Endothelial cell of umbilical vein (primary cell): Measurements from ENCODE around the gene CCDC85A. TPM values are rescaled to one million over a fixed set of nuclear protein-coding genes. Genes with fewer than 3 reads are reported as not detected.

ENCODE experiments used
- BruUV-seq: library from RNA; stranded (reverse); fragments of 400-500 nt; replicated peaks from 2 replicates; lab custom pipeline; 2021; lab: Mats Ljungman, UMichigan
- CTCF ChIA-PET: fragments of 300-600, 350-600 bp; sonication (Branson Sonifier 250); formaldehyde crosslinking; loops from one replicate; lab custom pipeline; 2021; ENCODE audit warnings: antibody characterized with exemption, inconsistent platforms; lab: Charles Lee
- POLR2A ChIA-PET: fragments of 300-600, 350-600 bp; sonication (Branson Sonifier 250); formaldehyde crosslinking; loops from one replicate; lab custom pipeline; 2021; ENCODE audit warnings: antibody characterized with exemption, inconsistent platforms; lab: Charles Lee
- DNase-seq: peaks from one replicate; pipeline ENCODE4 v3.0.0-alpha.2; 2011; ENCODE audit warnings: low read depth, low spot score
- FAIRE-seq: peaks from 2 replicates; lab custom pipeline; 2011; peaks lifted over from hg19 to GRCh38; lab: Jason Lieb, UNC
- H2AFZ ChIP-seq: 2 replicates; pipeline ENCODE4 v1.6.0; 2012; ENCODE audit warnings: low read depth, low read length, control low read depth, inconsistent platforms
- H3K27ac ChIP-seq: 2 replicates; pipeline ENCODE4 v1.5.1; 2011; ENCODE audit warnings: low read depth, mild to moderate bottlenecking, control low read depth, low read length, moderate library complexity; ENCODE audit not compliant: insufficient read depth
- H3K27me3 ChIP-seq, 2 experiments: 2 replicates each; pipeline versions ENCODE4 v1.6.0 to v1.6.1; 2011; ENCODE audit warnings: low read length in 2 of 2, mixed read lengths in 1 of 2; ENCODE audit not compliant: control insufficient read depth in 2 of 2, insufficient read depth in 2 of 2
- H3K36me3 ChIP-seq, 2 experiments: 2 replicates in 1 of 2; 3 replicates in 1 of 2; pipeline ENCODE4 v1.5.1; 2011; ENCODE audit warnings: low read length in 2 of 2, mild to moderate bottlenecking in 1 of 2, moderate library complexity in 1 of 2; ENCODE audit not compliant: control insufficient read depth in 2 of 2, insufficient read depth in 2 of 2; ENCODE audit errors: extremely low read depth in 1 of 2
- H3K4me1 ChIP-seq: 3 replicates; pipeline ENCODE4 v1.5.1; 2011; ENCODE audit warnings: mild to moderate bottlenecking, low read length; ENCODE audit not compliant: control insufficient read depth, insufficient read depth; ENCODE audit errors: extremely low read depth
- H3K4me2 ChIP-seq: 2 replicates; pipeline ENCODE4 v1.6.1; 2011; ENCODE audit warnings: low read length, control low read depth, mixed read lengths; ENCODE audit not compliant: insufficient read depth
- H3K4me3 ChIP-seq, 3 experiments: fragments of 200-600 bp in 1 of 3; sonication (generic), shearing (Covaris generic) in 1 of 3; replicated peaks in 1 of 3; 2 replicates each; pipeline ENCODE4 v1.5.1; 2011 to 2016; ENCODE audit warnings: control low read depth in 3 of 3, low read length in 3 of 3, mild to moderate bottlenecking in 2 of 3, inconsistent platforms in 1 of 3, low read depth in 1 of 3, moderate library complexity in 1 of 3; ENCODE audit not compliant: insufficient read depth in 1 of 3
- H3K79me2 ChIP-seq: 2 replicates; pipeline ENCODE4 v1.6.0; 2012; ENCODE audit warnings: low read length, inconsistent platforms; ENCODE audit not compliant: control insufficient read depth, insufficient read depth
- H3K9ac ChIP-seq: replicated peaks from 2 replicates; pipeline ENCODE3; 2011; ENCODE audit warnings: low read length, control low read depth; ENCODE audit not compliant: insufficient read depth; ENCODE audit errors: extremely low read depth
- H3K9me1 ChIP-seq: replicated peaks from 3 replicates; pipeline ENCODE4 v1.6.0; 2011; ENCODE audit warnings: mild to moderate bottlenecking, low read length; ENCODE audit not compliant: control insufficient read depth, insufficient read depth; ENCODE audit errors: extremely low read depth
- H3K9me3 ChIP-seq: replicated peaks from 2 replicates; pipeline ENCODE4 v1.5.1; 2012; ENCODE audit warnings: low read length, inconsistent platforms; ENCODE audit not compliant: control insufficient read depth, insufficient read depth
- H4K20me1 ChIP-seq: replicated peaks from 2 replicates; pipeline ENCODE3; 2011; ENCODE audit warnings: mild to moderate bottlenecking, low read length; ENCODE audit not compliant: control insufficient read depth, insufficient read depth; ENCODE audit errors: extremely low read depth
- EZH2 ChIP-seq: IDR thresholded peaks from 2 replicates; pipeline ENCODE4 v1.6.1; 2012; ENCODE audit warnings: borderline replicate concordance, low read depth, mild to moderate bottlenecking, moderate library complexity, low read length, inconsistent platforms; ENCODE audit not compliant: severe bottlenecking
- FOS ChIP-seq: IDR thresholded peaks from 2 replicates; pipeline ENCODE4 v1.6.1; 2011; ENCODE audit warnings: mild to moderate bottlenecking, low read length, moderate library complexity, borderline replicate concordance; ENCODE audit not compliant: insufficient read depth
- GATA2 ChIP-seq: IDR thresholded peaks from 2 replicates; pipeline ENCODE4 v1.7.0; 2011; ENCODE audit warnings: low read depth, mild to moderate bottlenecking, moderate library complexity, mixed read lengths, low read length; ENCODE audit not compliant: insufficient read length, insufficient read depth
- JUN ChIP-seq: IDR thresholded peaks from 2 replicates; pipeline ENCODE4 v1.6.1; 2011; ENCODE audit warnings: borderline replicate concordance, low read depth; ENCODE audit not compliant: insufficient read length, insufficient read depth
- MYC ChIP-seq: IDR thresholded peaks from one replicate; pipeline ENCODE4 v1.6.1; 2011; ENCODE audit warnings: mild to moderate bottlenecking, low read depth, low read length
- POLR2A ChIP-seq: IDR thresholded peaks from 2 replicates; pipeline ENCODE4 v1.6.1; 2012; ENCODE audit warnings: low read depth, mild to moderate bottlenecking, control low read depth, low read length
- POLR2AphosphoS5 ChIP-seq: IDR thresholded peaks from 2 replicates; pipeline ENCODE4 v1.6.1; 2012; ENCODE audit warnings: low read depth, mild to moderate bottlenecking, control low read depth, low read length, moderate library complexity; ENCODE audit not compliant: insufficient read depth
- dilution Hi-C: fragments of 300-500 bp; cut with MboI; formaldehyde crosslinking; loops from one replicate; pipeline ENCODE4 v1.15.0; 2019; ENCODE audit warnings: low sequenced_read_pairs; ENCODE audit not compliant: extremely low pct_ligation_motif_present
- intact Hi-C: fragments of 100-400 bp; cut with micrococcal nuclease; formaldehyde crosslinking; loops from one replicate; pipeline ENCODE4 v1.10.0; 2022
- polyA plus RNA-seq, 4 experiments: library from polyadenylated mRNA; depleted of rRNA in 3 of 4; stranded (reverse) in 3 of 4; unstranded in 1 of 4; fragments of >200 nt; gene quantifications; 2 replicates each; pipeline versions ENCODE4 v1.2.1 to v1.2.3, GENCODE V29; 2011 to 2012; ENCODE audit warnings: missing spikeins in 1 of 4
- total RNA-seq: library from RNA; stranded (reverse); gene quantifications from 2 replicates; pipeline ENCODE4 v1.2.3, GENCODE V29; 2021
- TF ChIP-seq, protein P1 (sequence below), 2 donors: IDR thresholded peaks; 1 replicate in 1 of 2; 2 replicates in 1 of 2; pipeline ENCODE4 v1.5.1; 2011; ENCODE audit warnings: low read length in 2 of 2, mild to moderate bottlenecking in 2 of 2, moderate library complexity in 2 of 2, control low read depth in 1 of 2, inconsistent platforms in 1 of 2, low read depth in 1 of 2; ENCODE audit not compliant: insufficient read depth in 1 of 2; ENCODE audit errors: extremely low read depth in 1 of 2
- TF ChIP-seq, protein P2 (sequence below): IDR thresholded peaks from 2 replicates; pipeline ENCODE4 v1.6.1; 2011; ENCODE audit not compliant: insufficient read depth, insufficient read length

Gene CCDC85A
- total and polyA plus RNA-seq, 2 donors (not counting 3 experiments of a cell fraction or from before 2014, with no cell fraction given), result 5.1 to 10.4 TPM

- H3K9me1 ChIP-seq, result no peaks in the 10 kb centered on the region
- H2AFZ ChIP-seq, result no peak overlapping the region
- no TSS peak for BruUV-seq
- dilution Hi-C loops, result no loop called here
- no peaks in the 10 kb centered on the region for H3K4me1 ChIP-seq
- DNase-seq, result no peak
- no peaks in the 10 kb centered on the region for H3K9me3 ChIP-seq
- H3K9ac ChIP-seq, result no peak overlapping the region
- TF ChIP-seq MYC (no peak), POLR2AphosphoS5 (no peak), JUN (no peak), FOS (no peak), POLR2A (no peak), GATA2 (no peak), EZH2 (no peak)
- TF ChIP-seq, protein P1, sequence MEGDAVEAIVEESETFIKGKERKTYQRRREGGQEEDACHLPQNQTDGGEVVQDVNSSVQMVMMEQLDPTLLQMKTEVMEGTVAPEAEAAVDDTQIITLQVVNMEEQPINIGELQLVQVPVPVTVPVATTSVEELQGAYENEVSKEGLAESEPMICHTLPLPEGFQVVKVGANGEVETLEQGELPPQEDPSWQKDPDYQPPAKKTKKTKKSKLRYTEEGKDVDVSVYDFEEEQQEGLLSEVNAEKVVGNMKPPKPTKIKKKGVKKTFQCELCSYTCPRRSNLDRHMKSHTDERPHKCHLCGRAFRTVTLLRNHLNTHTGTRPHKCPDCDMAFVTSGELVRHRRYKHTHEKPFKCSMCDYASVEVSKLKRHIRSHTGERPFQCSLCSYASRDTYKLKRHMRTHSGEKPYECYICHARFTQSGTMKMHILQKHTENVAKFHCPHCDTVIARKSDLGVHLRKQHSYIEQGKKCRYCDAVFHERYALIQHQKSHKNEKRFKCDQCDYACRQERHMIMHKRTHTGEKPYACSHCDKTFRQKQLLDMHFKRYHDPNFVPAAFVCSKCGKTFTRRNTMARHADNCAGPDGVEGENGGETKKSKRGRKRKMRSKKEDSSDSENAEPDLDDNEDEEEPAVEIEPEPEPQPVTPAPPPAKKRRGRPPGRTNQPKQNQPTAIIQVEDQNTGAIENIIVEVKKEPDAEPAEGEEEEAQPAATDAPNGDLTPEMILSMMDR (IDR thresholded peaks at IDR 0.05; ENCODE audit: extremely low read depth in 1 of 2, insufficient read depth in 1 of 2, low read depth in 1 of 2, low read length in 2 of 2), result no peak
- TF ChIP-seq, protein P2, sequence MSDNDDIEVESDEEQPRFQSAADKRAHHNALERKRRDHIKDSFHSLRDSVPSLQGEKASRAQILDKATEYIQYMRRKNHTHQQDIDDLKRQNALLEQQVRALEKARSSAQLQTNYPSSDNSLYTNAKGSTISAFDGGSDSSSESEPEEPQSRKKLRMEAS, result no peak
- H3K27me3 ChIP-seq, result peaks cover 3 to 17% of the 10 kb centered on the region in 2 experiments
- ChIA-PET POLR2A (interaction anchor here (0.6 kb wide), 1 partner anchor 97 kb away, joined by 8 read pairs; no protein-coding TSS in a partner anchor), CTCF (interaction anchor here (1.0 to 1.3 kb wide), 3 partner anchors 13 to 37 kb away, joined by 3 read pairs; partner anchors contain the start of gene CCDC85A)
- no peaks in the 10 kb centered on the region for H3K79me2 ChIP-seq
- peak; percentile 35 for FAIRE-seq
- H3K27ac ChIP-seq, result no peak overlapping the region
- no peaks in the 10 kb centered on the region for H4K20me1 ChIP-seq
- no peak overlapping the region for H3K4me3 ChIP-seq
- no peak overlapping the region for H3K4me2 ChIP-seq
- H3K36me3 ChIP-seq, result no peaks in the 10 kb centered on the region
- intact Hi-C loops, result no loop called here
Measured at GRCh38 chr2:56167616-56168562, 15.9 kb upstream of the CCDC85A start.
